Measurements from ENCODE around the gene TRIM9.

Gene TRIM9

DNA sequence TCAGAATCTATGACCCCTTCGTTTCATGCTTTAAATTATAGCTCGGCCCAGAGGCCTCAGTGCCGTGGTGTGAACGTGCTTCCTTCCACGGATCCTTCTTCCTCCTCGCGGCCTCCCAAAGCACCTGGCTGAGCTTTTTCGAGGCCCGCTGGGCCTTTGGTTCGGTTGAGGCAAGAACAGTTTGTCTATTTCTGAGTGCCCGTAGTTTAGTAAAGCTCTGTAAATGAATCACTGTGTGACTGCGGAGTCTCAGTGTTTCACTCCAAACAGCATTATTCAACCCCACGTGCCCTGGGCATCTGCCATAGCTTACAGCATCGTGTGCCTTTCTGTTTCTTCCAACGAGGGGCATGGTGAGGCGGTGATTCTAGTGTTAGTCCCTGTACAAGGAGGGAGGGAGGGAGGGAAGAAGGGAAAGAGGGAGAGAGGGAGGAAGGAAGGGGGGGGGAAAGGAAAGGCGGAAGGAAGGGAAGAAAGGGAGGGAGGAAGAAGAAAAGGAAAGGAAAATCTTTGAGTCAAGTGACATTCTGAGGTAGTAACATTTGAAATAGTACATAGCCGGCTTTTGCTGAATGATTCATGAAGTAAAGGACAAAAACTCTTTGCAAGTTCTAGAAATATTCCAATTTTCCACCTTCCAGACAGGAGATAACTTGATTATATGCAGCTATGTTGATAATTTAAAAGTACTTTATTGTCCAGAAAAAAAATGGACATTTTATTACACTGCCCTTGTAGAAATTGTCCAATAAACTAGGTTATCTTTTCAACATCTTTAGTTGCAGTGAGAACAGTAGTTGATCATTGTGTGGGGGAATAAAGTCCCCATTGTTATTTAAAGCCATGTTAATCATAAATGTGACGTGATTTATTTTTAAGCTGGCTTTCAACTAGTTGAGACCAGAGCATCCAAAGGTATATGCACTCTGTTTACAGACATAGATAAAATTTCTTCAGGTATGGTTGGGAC is 1.2 kb upstream of the TRIM9 start:
- intact Hi-C loops (cut with DNase I) = loop anchor here (10.0 kb wide), 1 partner anchor 129 kb away; no protein-coding TSS in a partner anchor
- peak; percentile 42 to 94 (median 83) for DNase-seq

DNA sequence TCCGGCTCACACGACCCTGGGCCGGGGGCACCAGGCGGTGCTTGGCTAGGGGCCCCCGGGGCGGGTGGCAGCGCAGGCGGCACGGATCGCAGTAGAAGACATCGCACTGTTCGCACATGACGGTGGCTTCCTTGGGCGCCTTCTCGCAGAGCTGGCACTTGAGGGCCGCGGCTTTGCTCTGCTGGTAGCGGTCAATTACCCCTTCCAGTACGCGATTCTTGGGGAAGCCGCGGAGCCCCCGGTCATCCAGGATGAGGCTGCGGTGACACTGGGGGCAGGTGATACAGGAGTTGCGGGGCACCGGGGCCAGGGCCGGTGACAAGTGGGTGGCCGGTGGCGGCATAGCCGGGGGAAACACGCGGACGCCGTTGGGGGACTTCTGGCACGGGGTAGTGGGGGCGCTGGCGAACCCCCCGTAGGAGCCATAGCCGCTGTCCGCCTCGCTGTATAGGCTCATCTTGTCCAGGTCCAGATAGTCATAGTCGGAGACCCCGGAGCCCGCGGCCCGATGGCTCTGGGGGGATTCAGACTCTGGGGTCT is 553 bp downstream of the TRIM9 start:
- intact Hi-C loops (cut with DNase I) = loop anchor here (5.0 to 10.0 kb wide), 2 partner anchors 87 to 130 kb away; no protein-coding TSS in a partner anchor
- peak in 40 of 42 donors; percentile 16 to 70 (median 46) for DNase-seq

DNA sequence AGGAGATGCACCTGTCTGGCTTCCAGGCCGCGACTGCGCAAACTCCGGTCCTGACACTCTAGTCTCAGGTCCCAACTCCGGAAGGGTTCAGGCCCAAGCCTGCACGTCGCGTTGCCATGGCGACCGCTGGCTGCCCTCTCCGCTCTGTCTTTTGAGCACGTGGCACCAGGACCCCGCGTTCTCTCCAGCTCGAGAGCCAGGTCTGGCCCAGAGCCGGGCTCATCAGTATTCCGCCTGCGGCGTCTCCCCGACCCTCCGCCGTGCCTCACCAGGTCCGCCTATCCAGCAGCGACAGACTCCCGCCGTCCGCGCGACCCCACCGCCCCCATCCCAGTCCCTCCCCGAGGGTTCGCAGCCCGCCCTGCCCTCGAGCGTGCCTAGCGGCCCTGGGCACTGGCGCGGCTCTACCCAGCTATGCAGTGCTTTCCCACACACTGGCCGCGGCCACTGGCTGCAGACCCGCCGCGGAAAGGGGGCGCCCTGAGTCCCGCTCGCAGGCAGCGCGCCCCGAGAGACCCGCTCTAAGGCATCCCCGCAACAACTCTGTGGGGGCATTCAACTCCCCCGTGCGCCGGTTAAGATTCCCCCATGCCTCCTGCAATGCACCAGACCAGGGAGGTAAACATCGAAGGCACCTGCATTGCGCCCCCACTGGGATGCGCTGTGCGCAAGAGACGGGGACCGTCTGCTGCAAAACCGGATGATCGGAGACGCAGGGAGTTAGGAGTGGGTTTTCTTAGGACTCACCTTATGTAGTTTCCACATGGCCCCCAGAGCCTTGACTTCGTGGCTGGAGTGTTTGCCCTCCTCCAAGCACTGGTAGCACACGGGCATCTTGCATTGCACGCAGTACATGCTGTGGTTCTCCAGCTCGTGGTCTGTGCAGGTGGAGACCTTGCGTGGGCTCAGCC is 1.3 kb downstream of the TRIM9 start:
- peak; percentile 75 to 94 (median 85) for DNase-seq
- intact Hi-C loops (cut with DNase I) = loop anchor here (5.0 to 10.0 kb wide), 2 partner anchors 86 to 131 kb away; no protein-coding TSS in a partner anchor

DNA sequence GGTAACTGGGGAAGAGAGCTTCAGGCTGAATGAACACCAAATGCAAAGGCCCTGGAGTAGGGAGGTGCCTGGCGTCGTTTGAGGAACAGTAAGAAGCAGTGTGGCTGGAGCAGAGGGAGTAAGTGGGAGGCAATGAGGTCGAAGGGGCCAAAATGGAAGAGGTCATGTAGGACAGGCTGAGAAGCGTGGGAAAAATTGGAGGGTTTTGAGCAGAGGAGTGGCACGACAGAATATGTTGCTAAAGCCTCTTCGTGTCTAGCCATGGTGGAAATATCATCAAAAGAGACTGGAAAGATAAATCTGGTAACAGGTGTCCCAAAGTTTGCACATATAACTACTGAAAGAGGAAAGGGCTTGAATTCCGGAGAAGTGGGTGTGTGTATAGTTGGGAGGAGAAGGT is 1.9 kb downstream of the TRIM9 start:
- DNase-seq = peak in 4 of 42 donors; percentile 10 to 19 (median 12)
- intact Hi-C loops (cut with DNase I) = loop anchor here (5.0 to 10.0 kb wide), 2 partner anchors 86 to 132 kb away; no protein-coding TSS in a partner anchor

DNA sequence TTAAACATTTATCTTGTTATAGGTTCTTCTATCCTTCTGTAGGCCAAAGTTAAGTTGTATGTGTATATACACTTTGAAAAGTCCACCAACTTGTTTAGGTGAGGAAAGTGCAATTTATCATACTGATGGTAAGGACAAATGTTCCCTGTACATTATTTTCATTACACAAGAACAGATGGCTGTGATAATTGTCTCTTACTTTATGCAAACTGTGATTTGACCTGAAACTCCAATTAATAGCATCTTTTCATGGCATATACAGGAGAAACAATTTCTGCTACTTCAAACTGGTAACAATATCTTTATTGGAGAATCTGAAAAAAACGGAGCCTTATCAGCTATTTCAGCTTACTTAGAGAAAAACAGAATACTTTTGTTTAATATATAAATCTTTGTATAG is 5.6 kb downstream of the TRIM9 start:
- no peak for DNase-seq
- intact Hi-C loops (cut with DNase I) = no loop called here

DNA sequence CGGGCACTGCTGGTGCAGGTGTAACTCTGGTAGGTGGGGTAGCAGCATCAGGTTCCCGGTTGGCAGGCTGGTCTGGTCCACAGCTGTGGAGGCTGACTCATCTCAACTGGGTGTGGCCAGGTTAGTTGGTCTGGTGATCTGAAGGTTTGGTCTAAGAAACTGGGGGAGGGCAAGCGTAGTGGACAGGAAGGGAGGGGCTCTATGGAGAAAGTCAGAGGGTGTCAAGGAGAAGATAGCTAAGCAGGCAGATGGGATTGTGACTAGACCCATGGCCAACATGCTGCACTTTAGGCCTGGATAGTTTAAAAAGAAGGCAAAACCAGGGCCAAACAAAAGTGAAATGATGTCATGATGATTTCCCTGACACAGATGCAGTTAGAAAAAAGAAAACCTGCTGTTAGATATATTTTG is 7.9 kb downstream of the TRIM9 start:
- no peak for DNase-seq

DNA sequence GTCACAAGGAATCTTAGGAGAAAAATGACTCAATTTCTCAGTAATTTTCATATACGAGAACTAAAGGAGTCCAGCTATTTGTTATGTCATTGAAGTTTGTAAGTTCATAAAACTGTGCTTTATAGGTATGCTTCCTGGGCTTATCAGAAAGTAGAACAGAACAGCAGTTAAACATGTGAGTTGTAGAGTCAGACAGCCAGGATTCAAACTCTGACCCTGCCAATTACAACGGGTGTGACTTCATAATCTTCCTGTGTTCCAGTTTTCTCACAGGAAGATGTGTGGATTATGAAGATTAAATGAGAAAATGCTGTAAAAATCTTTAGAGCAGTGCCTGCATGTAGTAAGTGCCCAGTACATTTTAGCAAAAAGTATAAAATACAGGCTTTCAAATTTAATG is 8.9 kb downstream of the TRIM9 start:
- intact Hi-C loops (cut with DNase I) = no loop called here
- no peak for DNase-seq

More for the DNA sequence above, 7.9 kb downstream of the TRIM9 start:
- intact Hi-C loops (cut with DNase I) = no loop called here

DNA sequence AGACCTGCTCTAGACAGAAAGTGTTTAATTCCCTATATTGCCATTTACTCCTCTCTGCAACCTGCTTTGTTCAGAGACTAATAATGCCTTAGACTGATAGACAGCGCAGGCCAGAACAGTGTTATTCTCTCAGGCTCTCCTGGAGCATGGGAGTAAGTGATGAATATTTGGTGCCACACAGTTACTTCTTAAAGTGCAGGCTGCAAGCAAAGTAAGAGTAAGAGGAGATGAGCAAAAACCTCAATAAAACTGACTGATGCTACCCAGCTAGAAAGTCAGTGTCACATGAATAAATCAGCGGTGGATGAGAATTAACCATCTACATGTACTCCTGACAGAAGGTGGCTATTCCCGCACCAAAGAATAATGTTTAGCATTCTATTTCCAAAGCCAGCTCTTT is 9.9 kb downstream of the TRIM9 start:
- DNase-seq = peak in 2 of 42 donors; percentile 22
- intact Hi-C loops (cut with DNase I) = no loop called here

DNA sequence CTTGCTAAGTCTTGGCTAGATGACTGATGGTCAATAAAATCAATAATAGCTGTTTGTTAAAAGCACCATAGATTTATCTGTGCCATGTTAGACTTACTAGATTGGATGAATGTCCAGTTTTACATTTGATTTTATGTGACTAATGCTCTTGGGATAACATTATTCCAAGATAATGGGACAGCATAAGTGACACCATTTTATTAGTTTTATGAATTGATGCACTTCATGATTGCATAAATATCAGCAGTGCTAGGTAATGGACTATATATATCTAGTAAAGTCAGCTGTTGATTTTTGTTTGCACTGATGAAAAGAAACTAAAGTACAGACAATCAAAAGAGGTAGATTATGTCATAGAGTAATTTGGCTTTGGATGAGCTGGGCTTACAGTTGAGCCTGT is 10.4 kb downstream of the TRIM9 start:
- DNase-seq = no peak

DNA sequence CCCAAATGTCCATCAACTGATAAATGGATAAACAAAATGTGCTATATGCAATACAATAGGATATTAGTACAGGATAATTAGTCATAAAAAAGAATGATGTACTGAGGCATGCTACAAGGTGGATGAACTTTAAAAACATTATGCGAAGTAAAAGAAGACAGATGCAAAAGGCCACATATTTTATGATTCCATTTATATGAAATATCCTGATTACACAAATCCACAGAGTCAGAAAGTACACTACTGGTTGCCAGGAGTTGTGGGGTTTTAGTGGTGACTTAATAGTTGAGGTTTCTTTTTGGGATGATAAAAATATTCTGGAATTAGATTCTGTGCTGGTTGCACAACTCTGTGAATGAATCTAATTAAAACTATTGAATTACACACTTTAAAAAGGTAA is 12.6 kb downstream of the TRIM9 start:
- DNase-seq = no peak

More for the DNA sequence above, 10.4 kb downstream of the TRIM9 start:
- intact Hi-C loops (cut with DNase I) = no loop called here

DNA sequence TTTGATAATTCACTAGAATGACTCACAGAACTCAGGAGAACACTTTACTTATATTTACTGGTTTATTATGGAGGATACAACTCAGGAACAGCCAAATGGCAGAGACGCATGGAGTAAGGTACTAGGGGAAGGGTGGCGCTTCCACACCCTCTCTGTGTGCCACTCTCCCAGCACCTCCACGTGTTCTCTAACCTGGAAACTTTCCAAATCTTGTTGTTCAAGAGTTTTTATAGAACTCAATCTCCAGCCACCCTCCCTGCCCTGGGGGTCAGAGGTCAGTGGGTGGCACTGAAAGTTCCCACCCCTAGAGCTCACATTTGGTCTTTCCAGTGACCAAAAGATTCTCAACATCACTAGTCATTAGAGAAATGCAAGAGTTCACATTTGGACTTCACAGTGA is 13.2 kb downstream of the TRIM9 start:
- intact Hi-C loops (cut with DNase I) = no loop called here
- DNase-seq = no peak

More for the DNA sequence above, 12.6 kb downstream of the TRIM9 start:
- intact Hi-C loops (cut with DNase I) = no loop called here

DNA sequence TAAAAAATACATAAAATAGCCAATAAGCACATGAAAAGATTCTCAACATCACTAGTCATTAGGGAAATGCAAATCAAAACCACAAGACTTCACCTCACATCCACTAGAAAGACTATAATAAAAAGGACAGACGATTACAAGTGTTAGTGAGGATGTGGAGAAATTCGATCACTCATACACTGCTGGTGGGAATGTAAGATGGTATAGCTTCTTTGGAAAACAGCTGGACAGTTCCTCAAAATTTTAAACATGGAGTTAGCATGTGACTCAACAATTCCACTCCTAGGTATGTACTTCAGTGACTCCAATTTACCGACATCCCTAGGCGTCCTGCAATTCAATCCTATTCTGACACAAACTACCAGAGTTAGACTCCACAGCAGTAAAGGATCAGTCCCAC is 13.7 kb downstream of the TRIM9 start:
- intact Hi-C loops (cut with DNase I) = no loop called here
- no peak for DNase-seq

DNA sequence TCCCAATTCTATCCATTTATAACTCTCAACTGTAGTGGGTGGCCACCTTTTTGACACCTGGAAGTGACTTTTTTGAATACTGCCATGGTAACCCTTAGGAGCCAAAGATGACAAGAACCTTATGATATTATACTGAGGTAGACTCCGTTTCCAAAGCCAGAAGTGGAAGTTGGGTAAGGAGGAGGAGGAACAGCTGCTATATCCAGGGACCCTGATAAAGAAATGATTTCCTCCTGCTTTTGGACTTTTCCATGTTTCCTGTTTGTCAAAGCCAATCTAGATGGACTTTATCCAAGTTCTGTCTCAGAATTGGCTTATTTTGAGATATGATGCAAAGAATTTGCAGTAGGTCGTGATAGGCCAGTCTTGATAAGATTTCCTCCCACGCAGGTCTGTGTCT is 14.3 kb downstream of the TRIM9 start:
- intact Hi-C loops (cut with DNase I) = no loop called here
- no peak for DNase-seq

DNA sequence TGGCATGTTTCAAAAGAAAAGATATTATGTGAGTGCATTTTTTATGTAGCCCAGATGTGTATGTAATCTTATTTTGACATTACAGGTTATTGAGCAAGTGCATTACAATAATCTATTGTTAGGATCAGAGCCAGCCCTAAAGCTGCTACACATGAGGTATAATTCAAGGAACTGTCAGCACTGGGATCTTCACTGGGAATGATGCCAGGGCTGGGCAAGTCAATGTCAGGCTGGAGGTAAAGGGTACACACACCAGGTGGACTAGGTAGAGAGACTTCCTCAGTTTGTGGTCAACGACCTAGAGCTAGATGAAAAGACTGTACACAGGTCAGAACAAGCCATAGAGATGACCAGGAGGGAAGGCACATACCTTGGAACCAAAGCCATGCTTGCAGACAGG is 15.4 kb downstream of the TRIM9 start:
- no peak for DNase-seq
- intact Hi-C loops (cut with DNase I) = loop anchor here (5.0 kb wide), 1 partner anchor 42 kb away; no protein-coding TSS in a partner anchor

DNA sequence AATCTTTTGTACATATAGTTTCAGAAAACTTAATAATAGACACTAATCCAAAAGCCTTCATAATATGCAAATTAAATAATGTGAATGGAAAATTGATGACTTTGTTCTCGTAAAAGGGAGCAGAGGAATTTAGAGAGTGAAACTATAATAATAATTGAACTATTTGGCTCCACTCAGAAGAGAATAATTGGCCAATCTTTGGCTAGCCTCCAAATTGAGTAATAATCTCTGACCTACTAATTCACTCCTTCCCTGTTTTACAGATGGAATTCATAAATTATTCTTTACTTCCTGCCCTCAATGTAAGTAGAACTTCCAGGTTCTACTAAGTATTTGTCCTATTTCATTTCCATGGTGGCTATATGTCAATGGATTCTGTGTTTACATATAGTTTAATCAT is 15.8 kb downstream of the TRIM9 start:
- DNase-seq = no peak
- intact Hi-C loops (cut with DNase I) = loop anchor here (5.0 kb wide), 1 partner anchor 42 kb away; no protein-coding TSS in a partner anchor

DNA sequence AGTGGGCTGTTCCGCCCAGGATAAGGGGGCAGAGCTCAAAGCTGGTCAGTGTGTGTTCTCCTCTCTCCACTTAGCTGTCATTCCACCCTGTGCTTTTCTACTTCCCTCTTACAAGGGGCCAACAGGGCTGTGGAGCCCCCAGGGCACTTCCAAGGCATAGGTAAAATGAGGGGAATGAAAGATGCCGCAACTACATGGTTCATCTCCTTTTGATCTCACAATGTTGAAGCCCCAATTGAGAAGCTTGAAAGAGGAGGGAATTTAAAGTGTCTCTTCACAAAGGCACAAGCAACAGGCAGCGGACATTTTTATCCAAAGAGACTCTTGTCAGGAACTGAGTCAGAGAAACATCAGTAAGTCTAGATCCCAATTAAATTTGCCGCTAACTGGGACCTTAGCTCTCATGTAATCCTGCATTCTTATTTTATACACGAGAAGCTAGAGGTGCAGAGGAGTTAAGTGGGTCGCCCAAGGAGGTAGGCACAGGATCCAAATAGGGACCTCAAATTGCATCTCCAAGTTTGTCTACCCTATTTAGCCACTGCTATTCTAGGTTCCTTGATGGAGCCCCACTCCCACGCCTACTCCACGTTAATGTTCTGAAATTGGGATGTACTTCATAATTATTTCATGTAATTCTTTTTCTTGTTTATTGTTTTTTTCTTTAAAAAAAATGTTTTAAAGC is 20.1 kb downstream of the TRIM9 start:
- peak in 7 of 42 donors; percentile 18 to 71 (median 31) for DNase-seq
- intact Hi-C loops (cut with DNase I) = loop anchor here (5.0 kb wide), 1 partner anchor 38 kb away; no protein-coding TSS in a partner anchor

DNA sequence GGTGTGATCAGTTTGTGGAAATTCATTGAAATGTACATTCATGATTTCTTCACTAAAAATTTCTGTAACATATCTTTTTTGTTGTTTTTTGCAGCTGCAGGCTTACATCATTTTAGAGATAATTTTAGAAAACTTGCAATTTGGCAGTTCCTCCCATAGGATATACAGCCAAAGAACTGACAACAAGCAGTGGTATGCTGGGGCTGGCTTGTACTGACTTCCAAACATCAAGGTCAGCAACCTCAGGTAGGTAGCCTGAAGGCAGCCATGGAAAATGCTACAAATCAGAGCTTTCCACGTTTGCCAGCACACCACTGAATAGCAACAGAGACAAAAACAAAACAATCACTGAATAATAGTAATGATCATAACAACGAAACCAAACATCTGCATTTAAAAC is 21.2 kb downstream of the TRIM9 start:
- DNase-seq = no peak
- intact Hi-C loops (cut with DNase I) = no loop called here

DNA sequence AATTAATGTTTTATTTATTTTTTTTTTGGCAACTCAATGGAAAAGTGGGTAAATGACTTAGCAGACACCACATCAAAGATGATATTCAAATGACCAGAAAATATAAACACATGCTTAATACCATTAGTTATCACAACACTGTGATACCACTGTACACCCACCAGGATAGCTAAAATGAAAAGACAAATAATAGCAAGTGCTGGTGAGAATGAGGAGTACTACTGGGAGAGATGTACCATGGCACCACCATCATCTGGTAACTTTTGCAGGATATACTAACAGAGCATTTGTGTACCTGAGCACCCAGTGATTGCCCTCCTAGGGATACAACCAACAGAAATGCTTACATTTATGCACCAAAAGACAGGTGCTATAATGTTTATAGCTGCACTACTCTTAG is 21.9 kb downstream of the TRIM9 start:
- intact Hi-C loops (cut with DNase I) = no loop called here
- DNase-seq = no peak
